ENCODE results near the gene NAIF1. TPM values are rescaled to one million over a fixed set of nuclear protein-coding genes. Genes with fewer than 3 reads are reported as not detected.
"Not testable (repeated sequence)": the region's sequence is repeated elsewhere in the genome, so short reads cannot be mapped to it uniquely, and the experiment has no call there.

NAIF1 gene
- total RNA-seq, 1 donor from 2014 or later = 11.8 TPM

DNA sequence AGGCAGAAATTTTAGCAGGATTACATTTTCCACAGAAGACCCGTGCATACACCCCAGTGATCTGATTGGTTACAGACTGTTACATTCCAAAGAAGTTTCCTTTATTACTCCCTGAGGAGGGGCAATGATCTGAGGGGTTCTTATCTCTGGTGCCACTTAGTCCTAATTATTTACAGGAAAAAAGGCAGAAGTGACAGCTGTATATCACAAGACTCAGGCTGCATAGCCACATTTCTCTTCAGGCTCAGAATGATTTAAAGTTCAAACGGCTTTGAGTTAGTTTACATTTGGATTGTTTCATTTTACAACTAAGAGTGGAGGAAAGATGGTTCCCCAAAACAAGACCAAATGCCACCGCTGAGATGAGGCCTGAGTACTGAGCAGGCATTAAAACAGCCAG is 17.3 kb downstream of the NAIF1 start:
- TF ChIP-seq, protein P1, sequence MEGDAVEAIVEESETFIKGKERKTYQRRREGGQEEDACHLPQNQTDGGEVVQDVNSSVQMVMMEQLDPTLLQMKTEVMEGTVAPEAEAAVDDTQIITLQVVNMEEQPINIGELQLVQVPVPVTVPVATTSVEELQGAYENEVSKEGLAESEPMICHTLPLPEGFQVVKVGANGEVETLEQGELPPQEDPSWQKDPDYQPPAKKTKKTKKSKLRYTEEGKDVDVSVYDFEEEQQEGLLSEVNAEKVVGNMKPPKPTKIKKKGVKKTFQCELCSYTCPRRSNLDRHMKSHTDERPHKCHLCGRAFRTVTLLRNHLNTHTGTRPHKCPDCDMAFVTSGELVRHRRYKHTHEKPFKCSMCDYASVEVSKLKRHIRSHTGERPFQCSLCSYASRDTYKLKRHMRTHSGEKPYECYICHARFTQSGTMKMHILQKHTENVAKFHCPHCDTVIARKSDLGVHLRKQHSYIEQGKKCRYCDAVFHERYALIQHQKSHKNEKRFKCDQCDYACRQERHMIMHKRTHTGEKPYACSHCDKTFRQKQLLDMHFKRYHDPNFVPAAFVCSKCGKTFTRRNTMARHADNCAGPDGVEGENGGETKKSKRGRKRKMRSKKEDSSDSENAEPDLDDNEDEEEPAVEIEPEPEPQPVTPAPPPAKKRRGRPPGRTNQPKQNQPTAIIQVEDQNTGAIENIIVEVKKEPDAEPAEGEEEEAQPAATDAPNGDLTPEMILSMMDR (IDR thresholded peaks at IDR 0.05) = no peak

DNA sequence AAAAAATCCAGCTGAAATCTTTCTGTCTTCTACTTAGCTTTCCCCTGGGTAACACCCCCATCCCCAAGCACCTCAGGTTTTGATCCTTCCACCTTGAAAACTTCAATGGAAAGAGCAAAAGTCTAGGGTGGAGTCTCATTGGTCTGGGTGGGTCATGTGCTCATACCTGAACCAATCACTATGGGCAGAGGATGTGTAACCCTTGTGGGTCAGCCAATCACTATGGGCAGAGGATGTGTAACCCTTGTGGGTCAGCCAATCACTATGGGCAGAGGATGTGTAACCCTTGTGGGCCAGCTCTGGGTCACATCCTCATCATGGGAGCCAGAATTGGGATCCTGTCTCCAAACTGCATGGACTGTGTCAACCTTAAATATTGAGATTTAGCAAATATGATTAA is 18.5 kb downstream of the NAIF1 start:
- Histone ChIP-seq H3K36me3 (no peaks in the 10 kb centered on the region), H3K4me3 (no peak overlapping the region), H3K27ac (no peak overlapping the region), H3K4me1 (no peaks in the 10 kb centered on the region), H3K9me3 (no peaks in the 10 kb centered on the region), H3K27me3 (no peaks in the 10 kb centered on the region)
- peak; percentile 46 for ATAC-seq
- no peak for DNase-seq
- TF ChIP-seq, protein P1 (IDR thresholded peaks at IDR 0.05) = no peak
- intact Hi-C loops (cut with DNase I) = no loop called here

More for the DNA sequence above, 17.3 kb downstream of the NAIF1 start:
- Histone ChIP-seq H3K9me3 (no peaks in the 10 kb centered on the region), H3K4me1 (peaks cover 7% of the 10 kb centered on the region), H3K27ac (no peak overlapping the region), H3K4me3 (no peak overlapping the region), H3K36me3 (no peaks in the 10 kb centered on the region), H3K27me3 (no peaks in the 10 kb centered on the region)
- DNase-seq (no peak), ATAC-seq (no peak)
- intact Hi-C loops (cut with DNase I) = no loop called here

DNA sequence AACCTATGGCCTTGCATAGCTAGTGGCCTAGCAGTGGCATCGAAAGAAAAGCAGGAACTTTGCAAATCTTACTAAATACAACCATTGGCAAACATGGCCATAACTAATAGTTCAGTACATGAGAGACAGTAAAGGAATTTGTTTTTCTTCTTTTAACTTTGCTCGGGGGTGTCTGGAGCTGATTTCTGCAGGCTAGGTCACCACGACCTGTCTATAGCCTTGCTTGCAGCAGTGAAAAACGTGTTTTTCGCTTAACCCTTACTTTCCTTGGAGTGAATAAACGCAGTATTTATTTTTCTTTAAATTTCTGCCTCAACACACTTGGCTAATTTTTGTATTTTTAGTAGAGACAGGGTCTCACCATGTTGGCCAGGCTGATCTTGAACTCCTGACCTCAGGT is 19.9 kb downstream of the NAIF1 start:
- Histone ChIP-seq H3K4me3 (no peak overlapping the region), H3K27me3 (no peaks in the 10 kb centered on the region), H3K9me3 (no peaks in the 10 kb centered on the region), H3K27ac (no peak overlapping the region), H3K36me3 (no peaks in the 10 kb centered on the region), H3K4me1 (no peaks in the 10 kb centered on the region)
- ATAC-seq (no peak), DNase-seq (no peak)
- TF ChIP-seq, protein P1 (IDR thresholded peaks at IDR 0.05) = no peak
- intact Hi-C loops (cut with DNase I) = no loop called here

DNA sequence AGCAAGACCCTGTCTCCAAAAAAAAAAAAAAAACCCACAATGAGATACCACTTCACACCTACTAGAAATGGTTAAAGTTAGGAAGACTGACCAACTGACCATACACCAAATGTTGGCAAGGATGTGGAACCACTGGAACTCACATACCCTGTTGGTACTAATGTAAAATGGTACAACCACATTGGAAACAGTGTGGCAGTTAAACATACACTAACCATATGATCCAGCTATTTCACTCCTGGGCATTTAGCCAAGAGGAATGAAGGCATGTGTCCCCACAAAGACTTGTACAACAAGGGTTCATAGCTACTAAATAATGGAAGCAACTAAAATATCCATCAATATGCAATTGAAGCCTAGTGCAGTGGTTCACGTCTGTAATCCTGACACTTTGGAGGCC is 21.3 kb downstream of the NAIF1 start:
- Histone ChIP-seq H3K4me3 (no peak overlapping the region), H3K27me3 (no peaks in the 10 kb centered on the region), H3K27ac (no peak overlapping the region), H3K4me1 (no peaks in the 10 kb centered on the region), H3K9me3 (no peaks in the 10 kb centered on the region), H3K36me3 (no peaks in the 10 kb centered on the region)
- intact Hi-C loops (cut with DNase I) = no loop called here
- DNase-seq (no peak), ATAC-seq (no peak)
- TF ChIP-seq, protein P1 (IDR thresholded peaks at IDR 0.05) = no peak

DNA sequence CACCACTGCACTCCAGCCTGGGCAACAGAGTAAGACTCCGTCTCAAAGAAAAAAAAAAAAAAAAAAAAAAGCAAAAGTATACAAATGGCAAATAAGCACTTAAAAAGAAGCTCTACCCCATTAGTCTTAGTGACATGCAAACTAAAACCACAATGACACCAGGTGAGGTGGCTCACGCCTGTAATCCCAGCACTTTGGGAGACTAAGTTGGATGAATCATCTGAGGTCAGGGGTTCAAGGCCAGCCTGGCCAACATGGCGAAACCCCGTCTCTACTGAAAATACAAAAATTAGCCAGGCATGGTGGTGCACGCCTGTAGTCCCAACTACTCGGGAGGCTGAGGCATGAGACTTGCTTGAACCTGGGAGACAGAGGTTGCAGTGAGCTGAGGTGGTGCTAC is 21.7 kb downstream of the NAIF1 start:
- H3K27ac ChIP-seq; ATAC-seq; intact Hi-C loops (cut with DNase I); H3K4me1 ChIP-seq; H3K9me3 ChIP-seq; DNase-seq; H3K27me3 ChIP-seq; H3K36me3 ChIP-seq; H3K4me3 ChIP-seq: not testable (repeated sequence)

DNA sequence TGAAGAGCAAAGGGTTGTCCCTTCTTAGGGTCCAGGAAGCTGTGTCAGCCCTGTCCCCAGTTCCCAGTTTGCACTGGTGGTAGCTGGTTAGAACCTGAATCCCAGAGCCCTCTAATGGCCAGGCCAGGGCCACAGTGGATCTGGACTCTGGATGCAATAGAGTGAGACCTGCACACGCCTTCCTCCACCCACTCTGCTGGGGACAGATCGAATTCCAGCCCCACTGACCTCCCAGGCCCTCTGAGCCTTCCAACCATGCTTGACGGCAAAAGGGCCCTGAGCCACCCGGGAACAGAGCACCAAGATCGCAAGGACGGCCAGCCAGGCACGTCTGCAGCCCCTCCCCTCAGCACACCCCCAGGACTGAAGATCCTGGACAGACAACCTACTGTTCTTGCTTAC is 23.7 kb downstream of the NAIF1 start:
- DNase-seq (no peak), ATAC-seq (no peak)
- no peak overlapping the region for H3K27ac ChIP-seq
- H3K4me3 ChIP-seq = no peak overlapping the region
- no peaks in the 10 kb centered on the region for H3K36me3 ChIP-seq
- no peaks in the 10 kb centered on the region for H3K9me3 ChIP-seq
- no peaks in the 10 kb centered on the region for H3K4me1 ChIP-seq
- H3K27me3 ChIP-seq = no peaks in the 10 kb centered on the region
- TF ChIP-seq, protein P1 (IDR thresholded peaks at IDR 0.05) = no peak
- intact Hi-C loops (cut with DNase I) = no loop called here

Data from upper lobe of right lung (tissue), 1 donor.